ENCODE measurements around the gene MOB1A. TPM values are rescaled to one million over a fixed set of nuclear protein-coding genes. Genes with fewer than 3 reads are reported as not detected.
"Not testable (repeated sequence)": the region's sequence is repeated elsewhere in the genome, so short reads cannot be mapped to it uniquely, and the experiment has no call there.

The MOB1A gene
- total RNA-seq, 1 donor = 159 TPM

GRCh38 chr2:74221604-74222299 is 43.1 kb upstream of the MOB1A start:
- no peak for DNase-seq (ENCODE audit: low read depth)
- TF ChIP-seq CTCF (IDR thresholded peaks at IDR 0.05; ENCODE audit: insufficient read depth, low read length) = no peak
- no peak overlapping the region for H3K4me3 ChIP-seq (ENCODE audit: low read depth, low read length)

- no peak for DNase-seq (ENCODE audit: low read depth)
- no peak overlapping the region for H3K4me3 ChIP-seq (ENCODE audit: low read depth, low read length)
- TF ChIP-seq CTCF (IDR thresholded peaks at IDR 0.05; ENCODE audit: insufficient read depth, low read length) = no peak
These were observed 42.4 kb upstream of the MOB1A start for GRCh38 chr2:74221091-74221490.

GRCh38 chr2:74219846-74220486 is 41.3 kb upstream of the MOB1A start:
- DNase-seq (ENCODE audit: low read depth) = no peak
- TF ChIP-seq CTCF (IDR thresholded peaks at IDR 0.05; ENCODE audit: insufficient read depth, low read length) = no peak
- no peak overlapping the region for H3K4me3 ChIP-seq (ENCODE audit: low read depth, low read length)

- DNase-seq (ENCODE audit: low read depth) = no peak
- TF ChIP-seq CTCF (IDR thresholded peaks at IDR 0.05; ENCODE audit: insufficient read depth, low read length) = no peak
These were observed 38.0 kb upstream of the MOB1A start for GRCh38 chr2:74216642-74217041.

GRCh38 chr2:74215771-74216170 is 37.1 kb upstream of the MOB1A start:
- not testable (repeated sequence) for DNase-seq (ENCODE audit: low read depth); H3K4me3 ChIP-seq (ENCODE audit: low read depth, low read length)

More at GRCh38 chr2:74216642-74217041, 38.0 kb upstream of the MOB1A start:
- H3K4me3 ChIP-seq (ENCODE audit: low read depth, low read length) = no peak overlapping the region

GRCh38 chr2:74212702-74213410 is 34.2 kb upstream of the MOB1A start:
- no peak for TF ChIP-seq CTCF (IDR thresholded peaks at IDR 0.05; ENCODE audit: insufficient read depth, low read length)
- H3K4me3 ChIP-seq (ENCODE audit: low read depth, low read length) = no peak overlapping the region
- no peak for DNase-seq (ENCODE audit: low read depth)

GRCh38 chr2:74206180-74206688 is 27.6 kb upstream of the MOB1A start:
- TF ChIP-seq CTCF (IDR thresholded peaks at IDR 0.05; ENCODE audit: insufficient read depth, low read length) = no peak
- peak; percentile 60 for DNase-seq (ENCODE audit: low read depth)
- no peak overlapping the region for H3K4me3 ChIP-seq (ENCODE audit: low read depth, low read length)

Data from fibroblast of the aortic adventitia (primary cell).